NCI-H187 (cell line): Measurements from ENCODE around the gene PRUNE2.
"Not testable (repeated sequence)": the region's sequence is repeated elsewhere in the genome, so short reads cannot be mapped to it uniquely, and the experiment has no call there.

Source experiments
- DNase-seq, 2 experiments: peaks; one replicate each; lab custom pipeline; 2025; lab: John Stamatoyannopoulos, UW

The PRUNE2 gene

DNA sequence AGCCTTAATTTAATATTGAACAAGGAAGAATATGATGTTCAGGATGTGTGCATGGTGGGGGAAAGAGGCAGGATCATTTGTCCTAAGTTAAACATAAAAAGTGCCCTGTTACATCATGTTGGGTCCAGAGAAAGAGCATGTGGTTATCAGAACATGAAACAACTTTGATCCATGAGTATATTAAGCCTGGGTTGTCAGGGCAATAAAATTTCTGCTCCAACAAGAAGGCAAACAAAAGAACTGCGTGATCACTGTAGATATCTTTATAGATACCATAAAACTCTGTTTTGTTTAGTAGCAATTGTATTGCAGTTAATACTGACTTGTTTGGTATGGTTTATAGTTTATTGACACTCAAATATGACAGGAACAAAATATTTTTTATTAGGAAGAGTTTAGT, 106.4 kb downstream of the PRUNE2 start:
- no peak for DNase-seq

DNA sequence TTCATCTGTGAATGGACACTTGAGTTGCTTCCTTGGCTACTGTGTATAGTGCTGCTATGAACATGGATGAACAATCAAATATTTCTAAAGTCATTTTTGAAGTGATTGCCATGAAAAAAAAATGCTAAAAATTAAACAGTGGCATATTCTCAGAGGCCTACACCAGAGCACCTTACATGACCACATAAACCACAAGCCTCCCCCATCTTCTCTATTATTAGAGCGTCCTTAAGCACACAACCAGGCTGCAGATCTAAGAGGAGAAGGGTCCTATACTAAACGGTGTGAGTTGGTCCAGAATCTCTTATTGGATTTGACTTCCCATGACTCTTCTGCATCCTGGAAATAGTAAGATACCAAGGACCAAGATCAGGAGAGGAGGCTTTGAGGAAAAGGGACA, 107.4 kb downstream of the PRUNE2 start:
- no peak for DNase-seq

DNA sequence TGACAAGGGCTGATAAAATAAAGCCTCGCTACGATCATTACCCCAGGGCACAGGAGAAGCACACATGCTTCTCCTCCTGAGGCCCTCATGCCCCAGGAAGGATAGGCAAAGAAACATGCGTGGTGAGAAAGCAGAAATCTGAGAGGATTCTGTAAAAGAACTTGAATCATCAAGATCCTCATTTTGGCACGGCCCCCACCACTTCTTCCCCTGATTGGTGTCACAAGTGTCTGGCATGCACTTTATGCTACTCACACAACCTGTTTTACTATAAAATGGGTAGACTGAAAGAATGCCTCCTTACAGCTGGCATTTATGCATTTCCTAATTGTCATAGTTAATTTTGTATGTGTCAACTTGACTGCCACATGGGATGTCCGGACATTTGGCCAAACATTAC, 109.6 kb downstream of the PRUNE2 start:
- no peak for DNase-seq

DNA sequence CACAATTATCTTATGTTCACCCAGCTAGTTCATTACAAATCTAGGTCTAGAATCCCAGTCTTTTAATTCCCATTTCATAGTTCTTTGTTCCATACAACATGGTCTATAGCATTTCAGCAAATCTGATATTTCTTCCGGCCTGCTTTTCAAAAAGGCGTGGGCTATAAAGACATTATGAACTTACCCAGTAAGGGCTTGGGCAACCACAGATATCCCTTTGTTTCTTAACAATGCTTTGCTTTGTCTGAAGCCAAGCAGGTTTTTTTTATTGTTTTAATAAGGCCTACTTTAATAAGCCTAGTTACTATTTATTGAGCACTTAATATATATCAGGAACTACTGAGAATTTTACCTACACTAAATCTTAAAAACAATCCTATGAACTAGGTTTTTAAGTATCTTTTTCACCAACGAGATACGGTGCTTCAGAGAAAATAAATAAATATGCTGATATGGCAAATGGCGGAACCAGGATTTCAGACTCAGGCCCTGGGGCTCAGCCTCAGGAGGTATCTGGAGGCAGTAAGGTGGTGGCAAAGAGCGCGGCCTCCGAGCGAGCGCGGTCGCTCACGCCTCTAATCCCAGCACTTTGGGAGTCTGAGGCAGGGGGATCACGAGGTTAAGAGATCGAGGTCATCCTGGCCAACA, 112.0 kb downstream of the PRUNE2 start:
- no peak for DNase-seq

DNA sequence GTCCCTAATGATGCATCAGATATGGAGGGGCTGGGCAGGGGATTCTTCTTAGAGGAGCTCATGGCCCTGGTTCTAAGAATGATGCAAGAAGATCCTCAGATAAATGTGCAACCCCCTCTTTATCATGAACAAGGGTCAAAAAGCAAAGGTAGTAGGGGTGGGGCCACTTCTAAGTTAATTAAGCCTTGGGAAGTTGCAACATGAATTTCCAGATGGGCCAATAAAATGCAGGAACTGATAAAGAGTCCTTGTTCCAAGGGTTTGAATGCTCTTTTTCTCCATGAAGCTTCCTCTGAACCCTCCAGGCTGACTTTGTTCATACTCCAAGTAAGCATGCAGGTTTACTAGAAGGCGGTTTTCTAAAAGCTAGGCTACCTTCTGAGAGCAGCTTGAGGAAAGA, 116.1 kb downstream of the PRUNE2 start:
- no peak for DNase-seq

DNA sequence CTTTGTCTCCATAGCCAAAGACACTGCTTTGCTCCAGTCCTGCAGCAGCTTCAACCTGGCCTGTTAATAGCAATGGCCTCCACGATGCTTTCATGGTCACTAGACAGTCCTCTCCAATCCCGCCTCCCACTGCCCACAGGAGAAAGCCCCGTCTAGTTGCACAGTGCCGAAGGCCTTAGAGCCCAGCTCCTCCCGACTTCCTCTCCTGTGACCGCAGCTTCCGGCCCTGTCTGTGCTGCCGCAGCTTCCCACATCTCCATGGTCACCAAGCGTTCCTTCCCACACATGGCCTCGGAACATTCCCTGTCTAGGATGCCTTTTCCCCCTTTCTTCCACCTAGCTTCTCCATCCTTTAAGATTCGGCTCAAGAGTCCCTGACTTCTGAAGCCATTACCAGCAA, 118.2 kb downstream of the PRUNE2 start:
- DNase-seq, result no peak

DNA sequence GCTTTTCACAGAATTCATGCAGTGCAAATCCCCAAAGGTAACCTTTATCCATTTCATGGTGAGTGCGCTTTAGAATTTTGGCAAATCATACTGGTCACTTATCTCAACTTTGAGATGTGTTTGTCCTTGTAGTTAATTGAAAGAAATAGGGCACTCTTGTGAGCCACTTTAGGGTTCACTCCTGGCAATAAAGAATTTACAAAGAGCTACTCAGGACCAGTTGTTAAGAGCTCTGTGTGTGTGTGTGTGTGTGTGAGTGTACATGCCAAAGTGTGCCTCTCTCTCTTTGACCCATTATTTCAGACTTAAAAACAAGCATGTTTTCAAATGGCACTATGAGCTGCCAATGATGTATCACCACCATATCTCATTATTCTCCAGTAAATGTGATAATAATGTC, 120.4 kb downstream of the PRUNE2 start:
- DNase-seq, result no peak

DNA sequence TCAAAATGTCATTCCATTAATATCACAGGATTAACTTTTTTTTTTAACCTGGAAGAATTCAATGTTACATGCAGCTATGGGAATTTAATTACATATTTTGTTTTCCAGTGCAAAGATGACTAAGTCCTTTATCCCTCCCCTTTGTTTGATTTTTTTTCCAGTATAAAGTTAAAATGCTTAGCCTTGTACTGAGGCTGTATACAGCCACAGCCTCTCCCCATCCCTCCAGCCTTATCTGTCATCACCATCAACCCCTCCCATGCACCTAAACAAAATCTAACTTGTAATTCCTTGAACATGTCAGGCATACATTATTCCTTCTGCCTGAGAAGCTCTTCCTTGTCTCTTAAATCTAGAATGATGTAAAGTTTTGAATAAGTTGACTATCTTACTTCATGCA, 121.0 kb downstream of the PRUNE2 start:
- no peak for DNase-seq

DNA sequence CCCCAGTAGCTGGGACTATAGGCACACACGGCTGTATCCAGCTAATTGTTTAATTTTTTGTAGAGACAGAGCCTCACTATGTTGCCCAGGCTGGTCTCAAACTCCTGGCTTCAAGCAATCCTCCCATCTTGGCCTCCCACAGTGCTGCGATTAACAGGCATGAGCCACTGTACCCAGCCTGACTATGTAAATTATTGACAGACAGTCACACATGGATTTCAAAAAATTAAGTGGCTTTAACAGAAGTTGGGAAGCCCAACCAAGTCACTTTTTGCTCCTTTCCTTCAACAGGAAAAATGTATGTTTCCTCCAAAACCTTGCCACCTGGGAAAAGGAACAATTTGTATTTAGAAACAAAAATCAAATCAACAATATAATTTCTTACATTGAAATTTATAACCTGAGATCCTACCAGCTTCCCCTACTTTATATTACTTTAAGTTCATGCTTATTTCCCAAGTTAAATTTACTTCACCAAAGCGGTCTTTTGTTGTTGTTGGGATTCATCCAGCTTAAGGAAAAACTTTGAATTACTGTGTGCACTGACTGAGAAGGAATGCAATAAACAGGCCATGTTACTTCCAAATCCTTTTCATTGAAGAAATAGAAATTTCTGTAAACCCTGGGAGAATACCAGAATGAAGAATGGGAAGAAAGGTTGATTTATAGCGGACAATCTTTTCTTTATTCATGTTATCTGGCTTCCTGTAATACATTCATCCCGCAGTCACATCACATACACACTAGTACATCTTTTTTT, 133.0 kb downstream of the PRUNE2 start:
- no peak for DNase-seq

DNA sequence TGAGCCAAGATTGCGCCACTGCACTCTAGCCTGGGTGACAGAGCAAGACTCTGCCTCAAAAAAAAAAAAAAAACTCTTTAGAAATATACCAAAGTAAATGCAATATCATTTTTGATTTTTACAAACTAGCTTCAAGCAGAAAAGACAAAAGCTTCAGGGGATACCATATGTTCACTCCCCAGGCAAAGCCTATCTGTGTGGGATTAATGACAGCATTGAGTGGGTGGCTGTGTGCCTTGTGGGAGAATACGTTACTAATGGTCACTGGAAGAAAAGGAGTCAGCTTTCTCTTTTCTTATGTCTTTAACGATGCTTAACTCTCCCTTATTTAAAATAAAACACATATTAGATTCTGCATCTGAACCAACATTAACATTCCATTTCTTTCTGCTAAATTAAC, 139.8 kb downstream of the PRUNE2 start:
- DNase-seq, result no peak

DNA sequence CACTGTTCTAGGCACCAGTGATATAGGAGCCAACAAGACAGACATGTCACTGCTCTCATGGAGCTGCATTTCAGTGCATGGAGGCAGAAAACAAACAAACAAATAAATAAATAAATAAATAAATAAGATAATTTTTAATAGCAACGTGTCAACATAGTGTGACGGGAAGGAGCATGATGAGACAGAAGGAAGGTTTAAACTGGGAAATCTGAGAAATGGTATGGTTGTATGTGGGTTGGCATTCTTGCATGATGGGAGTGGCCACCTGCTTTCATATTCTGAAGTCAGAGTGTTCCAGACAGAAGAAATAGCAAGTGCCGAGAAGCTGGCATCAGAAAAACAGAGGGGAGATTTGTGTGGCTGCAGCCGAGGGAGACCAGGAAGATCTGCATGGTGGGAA, 141.8 kb downstream of the PRUNE2 start, which contains the start of gene PCA3:
TSS of gene PCA3 (plus strand) at position 301 of the 400 bp plus-strand sequence.
- DNase-seq, result no peak

DNA sequence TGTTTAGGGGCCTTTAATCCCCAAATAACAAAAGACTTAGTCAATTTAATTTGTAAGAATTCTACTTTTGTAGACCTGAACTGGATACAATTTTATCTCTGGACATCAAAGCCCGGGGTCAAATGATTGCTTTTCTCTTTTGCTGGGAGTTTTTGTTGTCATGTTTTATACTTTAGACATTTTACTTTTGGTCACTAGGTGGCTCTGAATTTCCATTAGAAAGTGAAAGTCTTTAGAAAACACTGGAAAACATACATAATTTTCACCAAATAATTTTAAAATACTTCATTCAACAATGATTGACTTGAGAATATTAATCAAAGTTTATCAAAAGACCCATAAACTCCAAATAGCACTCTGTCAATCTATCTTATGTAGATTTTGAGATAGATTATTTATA, 144.5 kb downstream of the PRUNE2 start:
- DNase-seq, result no peak

DNA sequence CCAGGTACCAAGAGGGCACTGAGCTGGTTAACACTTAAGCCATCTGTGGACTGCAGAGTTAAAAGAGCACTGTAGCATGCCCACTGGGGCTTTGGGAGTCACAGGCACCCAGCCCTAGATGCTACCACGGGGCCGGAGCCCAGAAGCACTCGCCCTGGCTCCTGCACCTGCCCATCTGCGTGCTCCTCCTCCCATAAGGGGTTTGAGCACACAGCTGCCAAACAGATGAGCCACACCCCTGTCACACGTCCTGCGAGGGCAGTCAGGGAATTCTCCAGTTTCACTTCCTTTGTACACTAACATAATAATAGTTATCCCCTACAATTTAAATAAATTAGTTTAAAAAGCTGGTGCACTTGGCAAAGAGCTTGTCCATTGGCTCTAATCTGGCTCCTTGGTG, 146.2 kb downstream of the PRUNE2 start:
- DNase-seq, result no peak

DNA sequence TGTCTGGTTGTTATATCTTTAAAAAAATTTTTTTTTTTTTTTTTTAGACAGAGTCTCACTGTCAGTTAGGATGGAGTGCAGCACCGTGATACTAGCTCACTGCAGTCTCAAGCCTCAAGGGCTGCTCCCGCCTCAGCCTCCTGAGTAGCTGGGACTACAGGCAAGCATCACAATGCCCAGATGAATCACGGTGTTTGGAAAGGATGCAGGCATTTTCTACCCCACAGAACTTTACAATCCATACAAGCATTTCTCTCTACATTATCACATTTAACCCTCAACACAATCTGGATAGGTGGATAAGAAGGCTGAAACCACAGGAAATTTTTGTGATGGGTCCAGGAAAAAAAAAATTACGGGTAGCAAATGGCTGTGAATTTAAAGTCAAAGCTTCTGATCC, 147.4 kb downstream of the PRUNE2 start:
- DNase-seq, result no peak

DNA sequence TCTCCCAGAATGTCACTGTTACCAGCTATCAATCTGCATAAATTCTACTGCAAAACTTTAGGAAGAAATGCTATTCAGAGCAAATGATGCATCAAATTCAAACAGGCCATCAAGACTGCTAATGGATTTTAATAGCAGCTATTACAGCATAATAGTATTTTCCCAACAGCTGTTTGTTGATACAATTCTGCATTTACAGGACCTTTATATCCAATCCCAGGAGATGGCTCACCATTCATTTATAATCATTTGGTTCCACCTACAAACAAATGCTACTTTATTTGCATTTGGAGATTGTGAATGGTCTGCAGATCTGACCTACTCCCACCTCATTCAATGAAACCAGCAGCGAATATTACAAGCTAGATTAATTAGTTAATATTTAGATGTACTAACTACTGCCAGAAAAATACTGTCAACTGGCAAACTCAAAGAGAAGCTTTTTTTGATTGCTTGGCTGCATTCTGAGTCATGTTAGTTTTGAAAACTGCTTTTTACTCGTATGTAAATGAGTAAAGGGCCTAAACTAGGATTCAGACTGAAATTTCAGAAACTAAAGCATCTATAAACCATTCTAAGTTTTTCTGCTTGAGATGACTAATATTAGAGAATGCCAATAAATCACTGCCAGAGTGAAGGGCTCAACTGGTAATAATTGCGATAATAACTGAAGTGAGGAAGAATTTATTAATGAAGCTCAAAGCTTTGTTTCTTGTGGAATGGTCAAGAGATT, 148.8 kb downstream of the PRUNE2 start:
- DNase-seq, result no peak

DNA sequence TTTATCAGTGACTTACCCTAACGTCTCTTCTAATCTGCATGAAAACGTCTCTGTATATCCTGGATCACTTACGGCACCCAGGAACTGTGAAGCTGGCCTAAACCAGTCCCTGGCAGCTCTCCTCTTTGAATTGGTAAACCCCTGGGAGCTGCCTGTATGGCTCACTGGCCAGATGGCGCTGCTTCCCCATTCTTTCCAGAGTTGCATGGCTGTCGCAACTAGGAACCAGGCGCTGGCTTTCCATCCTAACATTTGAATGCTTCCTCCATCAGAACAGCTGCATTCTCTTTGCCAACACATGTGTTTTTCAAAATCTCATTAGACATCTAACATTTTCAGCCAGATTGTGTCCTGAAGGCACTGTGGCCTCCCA, 149.7 kb downstream of the PRUNE2 start:
- peak in 1 of 2 experiments; percentile 16 for DNase-seq

DNA sequence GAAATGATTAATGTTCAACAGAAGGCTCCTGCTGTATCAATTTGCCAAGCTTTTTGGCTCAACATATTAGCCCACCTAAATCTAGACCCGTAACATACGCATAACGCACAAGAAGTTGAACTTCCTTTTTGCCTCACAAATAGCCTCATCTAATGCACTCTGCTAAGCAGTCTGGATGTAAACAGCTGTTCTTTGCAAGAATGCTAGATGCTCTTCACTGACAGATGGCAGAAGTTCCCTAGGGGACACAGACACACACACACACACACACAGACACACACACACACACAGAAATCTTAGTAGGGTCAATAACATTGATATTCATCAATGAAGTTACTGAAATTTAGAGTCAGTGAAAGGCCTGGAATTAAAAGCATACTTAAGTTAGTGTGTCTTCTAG, 154.9 kb downstream of the PRUNE2 start:
- DNase-seq, result no peak

DNA sequence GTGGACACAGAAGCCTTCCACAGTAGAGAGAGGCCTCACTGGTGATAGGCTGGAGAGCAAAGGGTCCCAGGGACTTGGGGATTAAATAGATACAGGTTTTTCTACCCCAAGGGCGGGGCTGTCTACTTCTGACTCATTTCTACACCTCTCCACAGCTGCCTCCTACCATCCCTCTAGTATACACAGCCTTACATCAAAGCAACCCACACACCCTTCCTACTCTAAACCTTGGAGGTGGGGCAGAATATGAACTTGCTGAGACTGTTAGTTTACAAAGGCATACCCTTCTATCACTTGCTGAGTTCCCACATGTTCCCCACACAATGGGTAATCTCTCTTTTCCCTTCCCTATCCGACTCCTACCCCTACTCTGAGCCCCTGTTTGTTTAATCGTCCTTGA, 161.6 kb downstream of the PRUNE2 start:
- no peak for DNase-seq

DNA sequence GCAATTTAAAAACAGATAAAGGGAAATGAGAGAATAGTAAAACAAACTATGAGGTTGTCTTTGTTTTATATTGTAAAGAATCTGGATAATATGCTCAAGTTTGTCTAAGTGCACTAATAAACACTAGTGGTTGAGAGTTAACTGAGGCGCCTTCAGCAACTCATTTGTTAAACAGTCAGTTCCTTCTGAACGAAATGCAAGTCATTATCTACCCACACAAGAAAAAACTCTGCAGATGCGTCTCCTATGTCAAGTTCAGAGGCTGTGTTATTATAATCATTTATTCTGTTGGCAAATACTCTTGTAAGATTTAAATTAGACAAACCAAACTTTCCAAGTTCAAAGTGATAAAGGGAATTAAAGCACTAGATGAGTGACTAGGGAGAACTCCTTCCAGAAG, 162.0 kb downstream of the PRUNE2 start:
- no peak for DNase-seq

DNA sequence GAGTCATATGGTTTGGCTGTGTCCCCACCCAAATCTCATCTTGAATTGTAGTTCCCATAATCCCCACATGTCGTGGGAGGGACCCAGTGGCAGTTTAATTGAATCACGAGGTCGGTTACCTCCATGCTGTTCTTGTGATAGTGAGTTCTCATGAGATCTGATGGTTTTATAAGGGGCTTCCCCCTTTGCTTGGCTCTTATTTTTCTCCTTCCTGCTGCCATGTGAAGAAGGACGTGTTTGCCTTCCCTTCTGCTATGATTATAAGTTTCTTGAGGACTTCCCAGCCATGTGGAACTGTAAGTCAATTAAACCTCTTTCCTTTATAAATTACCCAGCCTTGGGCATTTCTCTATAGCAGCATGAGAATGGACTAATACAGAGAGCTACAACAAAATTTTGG, 163.0 kb downstream of the PRUNE2 start:
- not testable (repeated sequence) for DNase-seq

DNA sequence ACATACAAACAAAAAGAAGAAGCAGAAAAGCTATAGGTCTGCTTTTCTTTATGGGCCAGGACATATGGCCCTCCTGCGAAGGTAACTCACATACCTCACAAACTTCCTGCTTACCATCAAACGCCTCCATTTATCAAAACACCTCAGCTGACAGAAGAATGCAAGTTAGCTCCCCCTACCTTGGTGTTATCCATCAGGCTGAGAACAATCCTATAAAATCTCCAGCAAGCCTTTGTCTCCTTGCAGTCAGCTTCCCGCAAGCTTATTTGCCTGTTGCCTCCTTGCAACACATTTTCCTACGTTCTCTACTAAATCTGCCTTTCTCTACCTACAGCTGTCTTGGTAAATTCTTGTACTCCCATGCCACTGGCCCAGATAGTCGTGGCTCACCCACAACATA, 164.4 kb downstream of the PRUNE2 start:
- DNase-seq, result no peak

DNA sequence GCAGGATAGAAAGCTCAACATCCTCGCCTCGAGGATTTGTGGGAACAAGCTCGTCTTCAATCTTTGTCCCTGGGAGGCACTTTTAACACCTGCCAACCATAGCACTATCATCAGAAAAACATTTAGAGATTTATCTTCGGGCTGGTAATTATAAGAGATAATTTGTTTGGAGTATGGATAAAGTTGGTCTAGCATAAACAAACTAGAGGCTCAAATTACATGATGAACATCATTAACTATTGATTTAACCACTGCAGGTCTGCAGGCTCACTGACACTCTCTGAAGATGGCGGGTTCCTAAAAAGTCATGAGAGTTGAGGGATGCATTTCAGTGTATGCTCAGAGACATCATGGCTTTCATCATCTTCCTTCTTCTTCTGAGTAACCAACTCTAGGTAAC, 167.5 kb downstream of the PRUNE2 start:
- DNase-seq, result no peak
